ENCODE measurements around the gene CENPI. TPM values are rescaled to one million over a fixed set of nuclear protein-coding genes. Genes with fewer than 3 reads are reported as not detected.
A peak's percentile ranks its signal among the peaks of the same experiment; 100 is the strongest.
"Not testable (repeated sequence)": the region's sequence is repeated elsewhere in the genome, so short reads cannot be mapped to it uniquely, and the experiment has no call there.

CENPI gene, protein sequence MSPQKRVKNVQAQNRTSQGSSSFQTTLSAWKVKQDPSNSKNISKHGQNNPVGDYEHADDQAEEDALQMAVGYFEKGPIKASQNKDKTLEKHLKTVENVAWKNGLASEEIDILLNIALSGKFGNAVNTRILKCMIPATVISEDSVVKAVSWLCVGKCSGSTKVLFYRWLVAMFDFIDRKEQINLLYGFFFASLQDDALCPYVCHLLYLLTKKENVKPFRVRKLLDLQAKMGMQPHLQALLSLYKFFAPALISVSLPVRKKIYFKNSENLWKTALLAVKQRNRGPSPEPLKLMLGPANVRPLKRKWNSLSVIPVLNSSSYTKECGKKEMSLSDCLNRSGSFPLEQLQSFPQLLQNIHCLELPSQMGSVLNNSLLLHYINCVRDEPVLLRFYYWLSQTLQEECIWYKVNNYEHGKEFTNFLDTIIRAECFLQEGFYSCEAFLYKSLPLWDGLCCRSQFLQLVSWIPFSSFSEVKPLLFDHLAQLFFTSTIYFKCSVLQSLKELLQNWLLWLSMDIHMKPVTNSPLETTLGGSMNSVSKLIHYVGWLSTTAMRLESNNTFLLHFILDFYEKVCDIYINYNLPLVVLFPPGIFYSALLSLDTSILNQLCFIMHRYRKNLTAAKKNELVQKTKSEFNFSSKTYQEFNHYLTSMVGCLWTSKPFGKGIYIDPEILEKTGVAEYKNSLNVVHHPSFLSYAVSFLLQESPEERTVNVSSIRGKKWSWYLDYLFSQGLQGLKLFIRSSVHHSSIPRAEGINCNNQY
- total RNA-seq (1 to 10 TPM; 1.3 TPM), polyA plus RNA-seq (under 1 TPM in 2 of 3 donors, not detected in 1; 0.09 to 0.15 TPM), total RNA-seq (0.49 to 4.4 (median 1.4) reads per million in 6 experiments)

DNA sequence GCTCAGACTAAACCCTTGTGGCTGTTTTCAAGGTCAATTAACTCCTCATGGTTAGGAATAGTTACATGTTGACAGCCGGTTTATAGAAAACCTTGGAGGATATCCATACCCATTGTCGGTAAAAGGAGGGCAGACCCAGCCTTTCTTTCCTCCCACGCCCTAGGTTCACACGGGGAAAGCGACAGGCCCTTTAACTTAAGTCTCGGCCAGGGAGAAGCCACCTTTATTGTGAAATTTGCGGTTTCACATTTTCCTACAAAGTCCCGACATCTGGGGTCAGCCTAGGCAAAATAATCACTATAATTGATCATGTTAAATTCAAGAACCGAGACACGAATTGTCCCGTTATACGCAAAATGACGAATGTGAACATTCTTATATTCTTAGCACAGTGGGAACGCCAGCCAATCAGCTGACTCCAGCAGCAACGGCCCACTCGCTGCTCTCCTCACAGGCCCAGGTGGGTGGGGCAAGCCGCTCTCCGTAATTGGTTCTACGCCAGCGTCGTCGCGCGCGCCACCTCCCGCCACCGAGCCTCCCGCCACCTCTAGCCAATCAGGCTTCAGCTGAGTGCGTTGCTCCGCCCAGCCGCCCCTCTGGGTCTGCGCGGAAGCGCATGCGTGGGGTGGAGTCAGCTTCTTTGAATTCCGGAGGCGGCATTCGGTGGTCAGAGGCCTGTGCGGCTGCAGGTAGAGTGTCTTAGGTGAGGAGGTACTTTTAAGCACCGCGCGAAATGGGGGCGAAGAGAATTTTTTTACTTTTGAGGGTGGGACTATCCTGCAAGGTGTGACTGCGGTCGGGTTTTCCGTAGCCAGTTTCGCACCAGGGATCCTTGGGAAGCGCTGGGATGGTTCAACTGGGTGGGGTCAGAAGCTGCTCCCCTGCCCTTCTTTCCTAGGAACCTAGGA, at the start of gene CENPI:
Gene CENPI (plus strand): TSS at position 659 of the 908 bp plus-strand sequence. CDS start 2,867 bp downstream, outside the sequence.
- peaks cover 3 to 14% (median 10%) of the 10 kb centered on the region in 4 donors for H3K4me1 Mint-ChIP-seq
- POLR2A ChIA-PET, result interaction anchor here (0.5 to 0.8 kb wide), 3 partner anchors 49 to 834 kb away, joined by 3 to 8 read pairs (median 6); partner anchors contain the start of gene ZMAT1
- DNase-seq, result peak; percentile 80 to 96 (median 92)
- H3K27me3 Mint-ChIP-seq, result no peaks in the 10 kb centered on the region
- ATAC-seq, result peak; percentile 99
- H3K27ac Mint-ChIP-seq, result peak within 1 kb of the TSS; percentile 85 to 98 (median 96)
- no peaks in the 10 kb centered on the region for H3K36me3 Mint-ChIP-seq
- peak within 1 kb of the TSS; percentile 76 to 95 (median 90) for H3K4me3 Mint-ChIP-seq
- no peaks in the 10 kb centered on the region for H3K9me3 Mint-ChIP-seq

- H3K4me3 Mint-ChIP-seq, result peak overlapping the region; percentile 83 to 96 (median 90)
- peaks cover 4 to 20% (median 7%) of the 10 kb centered on the region in 3 donors for H3K36me3 Mint-ChIP-seq
- no peaks in the 10 kb centered on the region for H3K27me3 Mint-ChIP-seq
- H3K4me1 Mint-ChIP-seq, result peaks cover 3 to 39% (median 35%) of the 10 kb centered on the region in 4 donors
- no peaks in the 10 kb centered on the region for H3K9me3 Mint-ChIP-seq
- peak overlapping the region; percentile 92 to 99 (median 98) for H3K27ac Mint-ChIP-seq
- ATAC-seq (no peak), DNase-seq (no peak)
- POLR2A ChIA-PET, result interaction anchor here (0.7 to 0.9 kb wide), 2 partner anchors 13 to 230 kb away, joined by 4 to 9 read pairs; no protein-coding TSS in a partner anchor
Observed at GRCh38 chrX:101051153-101051548, 46.9 kb upstream of the CENPI start.

DNA sequence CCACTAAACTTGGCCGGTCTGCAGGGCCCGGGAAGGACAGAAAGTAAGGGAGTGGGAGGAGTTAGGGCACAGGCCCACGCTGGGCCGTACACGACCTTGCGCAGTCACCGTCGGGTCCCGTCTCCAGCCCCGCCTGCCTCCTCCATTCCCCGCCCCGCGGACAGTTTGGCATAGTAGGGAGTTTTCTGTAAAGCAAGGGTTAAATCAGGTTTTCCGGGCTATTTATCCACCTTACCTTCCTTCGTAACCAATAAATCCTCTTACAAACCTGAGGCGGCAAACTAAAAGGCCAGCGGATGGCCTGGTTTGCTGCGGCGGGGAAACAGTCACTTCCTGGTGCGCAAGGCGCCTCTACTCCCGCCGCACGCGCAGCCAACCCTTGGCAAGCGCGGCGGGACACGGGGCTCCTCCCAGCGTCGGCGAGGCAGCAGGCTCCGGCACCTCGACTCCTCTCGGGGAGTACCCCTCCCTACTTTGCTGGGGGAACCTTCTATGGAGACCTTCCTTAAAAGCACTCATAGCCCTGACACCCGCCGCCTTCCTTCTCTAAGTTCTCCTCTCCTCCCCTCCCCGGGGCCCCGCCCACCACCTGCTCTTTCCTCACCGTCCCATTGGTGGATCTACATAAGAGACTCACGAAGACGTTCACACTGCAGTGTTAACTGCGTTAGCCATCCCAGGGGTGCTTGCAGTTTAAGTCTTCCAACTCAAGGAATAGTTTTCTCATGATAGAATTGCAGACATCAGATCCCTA, 46.3 kb upstream of the CENPI start, which contains the start of gene TRMT2B:
Gene TRMT2B (minus strand): TSS at position 563 of the 754 bp plus-strand sequence. CDS start 9,822 bp downstream, outside the sequence.
- H3K4me1 Mint-ChIP-seq, result peaks cover 3 to 36% (median 32%) of the 10 kb centered on the region in 4 donors
- peak within 1 kb of the TSS; percentile 92 to 99 (median 98) for H3K27ac Mint-ChIP-seq
- H3K27me3 Mint-ChIP-seq, result no peaks in the 10 kb centered on the region
- DNase-seq (peak; percentile 63 to 92 (median 76)), ATAC-seq (peak; percentile 87)
- H3K36me3 Mint-ChIP-seq, result peaks cover 4 to 16% (median 7%) of the 10 kb centered on the region in 3 donors
- POLR2A ChIA-PET, result interaction anchor here (0.9 kb wide), 1 partner anchor 14 kb away, joined by 9 read pairs; no protein-coding TSS in a partner anchor
- H3K4me3 Mint-ChIP-seq, result peak within 1 kb of the TSS; percentile 83 to 96 (median 90)
- no peaks in the 10 kb centered on the region for H3K9me3 Mint-ChIP-seq

DNA sequence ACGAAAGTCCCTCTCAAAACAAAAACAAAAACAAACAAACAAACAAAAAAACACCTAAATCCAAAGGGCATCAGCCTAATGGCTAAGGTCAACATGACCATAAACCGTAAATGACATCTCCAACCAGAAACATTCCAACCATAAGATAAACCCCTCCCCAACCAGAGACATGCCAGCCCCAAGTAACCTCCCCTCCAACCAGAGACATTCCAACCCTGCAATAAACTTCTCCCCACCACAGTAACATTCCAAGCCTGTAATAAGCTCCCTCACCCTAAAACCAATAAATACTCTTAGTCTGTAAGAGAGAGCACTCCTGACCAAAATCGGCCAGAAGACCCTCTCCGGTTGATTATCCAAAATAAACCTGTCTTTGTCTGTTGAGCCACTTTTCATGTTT, 41.5 kb upstream of the CENPI start:
- H3K4me3 Mint-ChIP-seq, H3K27ac Mint-ChIP-seq, DNase-seq, ATAC-seq, H3K36me3 Mint-ChIP-seq, H3K27me3 Mint-ChIP-seq, POLR2A ChIA-PET, H3K9me3 Mint-ChIP-seq: not testable (repeated sequence)
- H3K4me1 Mint-ChIP-seq, result peaks cover 0 to 10% (median 3%) of the 10 kb centered on the region in 4 donors

GRCh38 chrX:101057093-101057714, 40.8 kb upstream of the CENPI start:
- H3K9me3 Mint-ChIP-seq, result peaks cover 0 to 2% (median 0%) of the 10 kb centered on the region in 9 donors
- ATAC-seq (no peak), DNase-seq (no peak)
- H3K4me3 Mint-ChIP-seq, result no peak overlapping the region
- POLR2A ChIA-PET, result no interaction called here
- peak overlapping the region in 1 of 10 donors; percentile 43 for H3K27ac Mint-ChIP-seq
- H3K4me1 Mint-ChIP-seq, result peaks cover 0 to 8% (median under 1%) of the 10 kb centered on the region in 4 donors
- no peaks in the 10 kb centered on the region for H3K27me3 Mint-ChIP-seq
- peaks cover 0 to 4% (median 0%) of the 10 kb centered on the region in 3 donors for H3K36me3 Mint-ChIP-seq

DNA sequence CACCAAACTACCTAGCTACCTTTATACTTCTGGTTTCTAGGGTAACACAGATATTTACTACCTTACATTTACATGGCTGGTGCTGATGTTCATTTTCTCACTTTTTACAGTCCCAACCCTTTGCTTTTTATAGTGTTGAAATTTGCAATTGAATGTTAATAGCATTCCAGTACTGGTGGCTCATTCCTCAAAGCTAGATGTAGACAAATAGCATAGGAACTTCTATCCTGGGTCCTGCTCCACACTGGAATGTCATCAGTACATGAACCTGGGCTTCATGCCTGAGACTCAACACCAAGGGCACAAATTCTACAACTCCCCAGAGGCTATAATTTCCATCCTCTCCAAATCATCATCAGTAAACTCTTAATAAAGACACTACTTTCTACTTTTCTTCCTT, 35.8 kb upstream of the CENPI start:
- DNase-seq (no peak), ATAC-seq (no peak)
- no peak overlapping the region for H3K4me3 Mint-ChIP-seq
- POLR2A ChIA-PET, result no interaction called here
- peaks cover 0 to 1% (median under 1%) of the 10 kb centered on the region in 4 donors for H3K4me1 Mint-ChIP-seq
- peak overlapping the region in 1 of 10 donors; percentile 48 for H3K27ac Mint-ChIP-seq
- H3K27me3 Mint-ChIP-seq, result peaks cover 0 to 2% (median 0%) of the 10 kb centered on the region in 5 donors
- H3K9me3 Mint-ChIP-seq, result peaks cover 0 to under 1% (median 0%) of the 10 kb centered on the region in 9 donors
- peaks cover 0 to 4% (median 0%) of the 10 kb centered on the region in 3 donors for H3K36me3 Mint-ChIP-seq

- DNase-seq (no peak), ATAC-seq (no peak)
- Mint-ChIP-seq H3K27ac (no peak overlapping the region), H3K27me3 (peaks cover 0 to 2% (median 0%) of the 10 kb centered on the region in 5 donors), H3K4me1 (no peaks in the 10 kb centered on the region), H3K4me3 (no peak overlapping the region), H3K36me3 (no peaks in the 10 kb centered on the region), H3K9me3 (peaks cover 0 to 8% (median 0%) of the 10 kb centered on the region in 9 donors)
- POLR2A ChIA-PET, result no interaction called here
Observed at GRCh38 chrX:101071582-101071981, 26.4 kb upstream of the CENPI start.

DNA sequence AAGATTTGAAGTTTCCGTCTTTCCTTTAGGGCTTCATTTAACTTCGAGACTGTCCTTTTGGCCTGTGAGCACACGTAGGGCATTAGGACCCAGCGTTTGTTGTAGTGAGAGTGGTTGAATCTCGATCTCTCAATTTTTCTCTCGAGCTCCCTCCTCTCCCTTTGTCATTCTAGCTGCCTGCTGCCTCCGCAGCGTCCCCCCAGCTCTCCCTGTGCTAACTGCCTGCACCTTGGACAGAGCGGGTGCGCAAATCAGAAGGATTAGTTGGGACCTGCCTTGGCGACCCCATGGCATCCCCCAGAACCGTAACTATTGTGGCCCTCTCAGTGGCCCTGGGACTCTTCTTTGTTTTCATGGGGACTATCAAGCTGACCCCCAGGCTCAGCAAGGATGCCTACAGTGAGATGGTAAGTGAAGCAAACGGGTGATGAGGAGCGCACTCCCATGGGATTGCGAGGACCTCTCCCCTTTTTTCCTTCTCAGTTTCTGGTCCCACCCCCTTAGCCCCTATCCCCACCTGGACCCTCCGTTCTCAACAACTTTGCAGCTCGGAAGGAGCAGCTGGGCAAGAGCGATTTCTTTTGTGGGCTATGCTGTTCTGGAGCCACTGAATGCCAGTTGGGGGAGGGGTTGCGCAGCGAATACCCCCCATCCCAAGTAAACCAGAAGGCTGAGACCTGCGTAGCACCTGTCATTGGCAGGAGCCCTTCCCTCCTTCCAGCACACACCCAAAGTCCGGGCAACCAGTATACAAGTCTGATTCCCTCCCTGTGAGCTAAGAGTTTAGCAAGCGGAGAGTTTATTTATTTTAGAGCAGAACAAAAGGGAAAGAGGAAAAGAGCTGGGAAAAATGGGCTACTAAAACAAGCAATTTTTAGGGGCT, 19.0 kb upstream of the CENPI start, which contains the start of gene TMEM35A:
Gene TMEM35A (plus strand): TSS at position 164 of the 883 bp plus-strand sequence. CDS start 124 bp downstream, at position 288.
- DNase-seq (no peak), ATAC-seq (peak in 1 of 2 donors; percentile 42)
- peaks cover 0 to 8% (median 0%) of the 10 kb centered on the region in 9 donors for H3K9me3 Mint-ChIP-seq
- POLR2A ChIA-PET, result no interaction called here
- peaks cover 0 to 31% (median 11%) of the 10 kb centered on the region in 5 donors for H3K27me3 Mint-ChIP-seq
- peak within 1 kb of the TSS in 9 of 10 donors; percentile 8 to 60 (median 43) for H3K4me3 Mint-ChIP-seq
- peak within 1 kb of the TSS in 2 of 10 donors; percentile 20 to 29 for H3K27ac Mint-ChIP-seq
- peaks cover 4 to 12% (median 9%) of the 10 kb centered on the region in 4 donors for H3K4me1 Mint-ChIP-seq
- no peaks in the 10 kb centered on the region for H3K36me3 Mint-ChIP-seq

GRCh38 chrX:101079736-101080270, 18.2 kb upstream of the CENPI start:
- ATAC-seq (no peak), DNase-seq (no peak)
- H3K4me1 Mint-ChIP-seq, result peaks cover 4 to 12% (median 9%) of the 10 kb centered on the region in 4 donors
- H3K36me3 Mint-ChIP-seq, result no peaks in the 10 kb centered on the region
- H3K27me3 Mint-ChIP-seq, result peaks cover 0 to 31% (median 11%) of the 10 kb centered on the region in 5 donors
- H3K27ac Mint-ChIP-seq, result no peak overlapping the region
- peaks cover 0 to 5% (median 0%) of the 10 kb centered on the region in 9 donors for H3K9me3 Mint-ChIP-seq
- H3K4me3 Mint-ChIP-seq, result no peak overlapping the region
- POLR2A ChIA-PET, result no interaction called here
